ENCODE measurements around the gene DEFB110.

Gene DEFB110

DNA sequence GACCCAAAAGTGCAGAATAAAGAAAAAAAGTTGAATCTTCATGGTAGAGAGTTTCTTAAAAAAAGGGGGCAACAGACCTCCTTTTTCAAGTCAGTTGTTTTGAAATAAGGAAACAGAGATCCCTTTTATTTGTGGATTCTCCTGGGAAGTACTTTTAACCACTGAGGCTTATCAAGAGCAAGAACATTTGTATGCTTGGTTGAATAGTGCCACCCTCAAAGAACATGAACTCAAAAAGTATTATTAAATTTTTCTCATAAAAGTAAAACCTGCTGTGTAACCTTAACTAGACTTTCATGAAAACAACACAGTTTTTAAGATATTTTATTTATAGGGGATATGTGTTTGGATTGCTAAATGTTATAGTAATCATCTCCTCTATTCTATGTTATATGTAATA is at the start of gene DEFB110:
Gene DEFB110 (minus strand): TSS at position 101 of the 400 bp plus-strand sequence. CDS start 59 bp downstream, at position 42.
- DNase-seq: no peak

DNA sequence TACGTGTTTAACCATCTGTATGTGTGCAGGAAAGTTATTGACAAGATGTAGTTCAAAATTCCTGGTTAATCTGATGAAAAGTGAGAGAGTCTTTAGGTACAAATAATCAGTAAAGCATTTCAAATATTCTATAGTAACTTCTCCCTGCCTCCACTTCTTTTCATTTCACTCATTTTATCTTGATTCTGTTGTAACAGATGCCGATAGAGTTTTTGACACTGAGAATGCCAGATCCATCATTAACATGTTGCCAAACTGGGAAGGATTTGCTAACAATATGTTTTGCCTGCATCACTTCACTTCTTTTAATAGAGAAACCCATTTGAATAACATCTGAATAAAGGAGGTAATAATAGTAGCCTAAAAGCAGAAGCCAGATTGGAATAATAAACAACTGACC is 48.3 kb upstream of the DEFB110 start:
- DNase-seq: no peak

DNA sequence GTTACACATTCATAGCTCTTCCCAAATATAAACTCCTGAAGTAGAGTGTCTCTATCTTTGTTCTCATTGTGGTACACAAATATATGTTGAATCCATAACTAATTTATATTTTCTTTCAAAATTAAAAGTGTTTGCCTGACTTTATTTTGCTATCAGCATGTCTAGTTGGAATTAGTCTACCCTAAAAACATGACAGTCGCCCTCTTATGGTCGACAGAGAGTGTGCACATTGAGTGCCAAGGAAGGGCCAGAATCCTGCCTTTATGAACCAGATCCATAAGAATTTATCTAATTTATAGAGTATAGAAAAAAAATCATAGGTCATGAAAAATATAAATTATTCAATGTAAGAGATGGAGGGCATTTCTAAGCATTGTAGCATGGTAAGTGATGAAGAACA is 40.3 kb upstream of the DEFB110 start:
- DNase-seq: no peak

DNA sequence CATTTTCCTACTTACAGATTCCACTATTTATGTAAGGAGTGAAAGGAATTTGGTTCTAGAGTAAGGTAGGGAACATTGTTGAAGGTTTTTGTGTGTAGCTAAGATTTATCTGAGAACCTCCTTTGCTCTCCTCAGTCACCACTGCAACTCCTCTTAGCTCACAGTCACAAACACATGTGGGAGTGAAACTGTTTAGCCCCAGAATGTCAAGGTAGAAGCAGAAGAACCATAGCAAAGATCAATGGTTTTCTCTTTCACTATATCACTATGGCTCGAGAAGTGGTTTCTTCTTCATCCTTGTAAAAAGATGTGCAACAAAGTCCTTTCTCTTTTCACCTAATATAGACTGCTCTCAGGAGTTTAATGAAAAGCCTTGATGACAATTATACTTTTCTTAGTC is 34.4 kb upstream of the DEFB110 start:
- DNase-seq: no peak

DNA sequence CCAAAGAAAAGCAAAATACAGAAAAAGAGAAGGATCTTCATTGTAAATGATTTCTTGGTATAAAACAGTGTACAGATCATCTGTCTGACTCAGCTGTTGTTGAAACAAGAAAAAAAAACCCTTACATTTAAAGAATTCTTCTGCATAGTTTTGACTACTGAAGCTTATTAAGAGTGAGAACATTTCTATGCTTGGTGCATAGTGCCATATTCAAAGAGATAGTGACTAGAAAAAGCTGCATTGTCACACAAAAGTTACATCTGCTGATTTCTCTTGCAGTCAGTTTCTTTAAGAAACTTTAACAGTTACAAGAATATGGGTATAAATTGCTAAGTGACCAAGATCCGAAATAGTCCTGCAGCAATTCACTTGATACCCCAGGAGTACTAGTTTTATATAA is 28.0 kb upstream of the DEFB110 start, which contains the start of gene DEFB112:
Gene DEFB112 (minus strand): TSS at position 101 of the 400 bp plus-strand sequence. CDS start 60 bp downstream, at position 41.
- no peak for DNase-seq

DNA sequence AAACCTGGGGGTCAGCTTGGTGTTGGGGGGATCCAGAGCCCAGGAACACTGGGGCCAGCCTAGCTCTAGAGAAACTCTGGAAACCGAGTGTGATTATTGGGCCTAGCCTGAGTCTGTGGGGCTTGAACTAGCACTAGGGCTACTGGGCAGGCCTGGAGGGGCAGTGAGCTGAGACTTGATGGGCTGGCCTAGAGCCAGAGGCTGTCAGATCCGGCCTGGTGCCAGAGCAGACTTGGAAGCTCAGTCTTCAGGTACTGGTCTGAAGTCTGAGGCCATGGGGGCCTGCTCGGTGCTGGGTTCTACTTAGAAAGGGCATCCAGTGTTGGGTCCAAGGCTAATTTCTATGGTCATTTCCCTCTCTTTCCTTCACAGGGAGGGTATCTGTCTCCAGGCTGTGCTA is 25.2 kb upstream of the DEFB110 start:
- DNase-seq: no peak

DNA sequence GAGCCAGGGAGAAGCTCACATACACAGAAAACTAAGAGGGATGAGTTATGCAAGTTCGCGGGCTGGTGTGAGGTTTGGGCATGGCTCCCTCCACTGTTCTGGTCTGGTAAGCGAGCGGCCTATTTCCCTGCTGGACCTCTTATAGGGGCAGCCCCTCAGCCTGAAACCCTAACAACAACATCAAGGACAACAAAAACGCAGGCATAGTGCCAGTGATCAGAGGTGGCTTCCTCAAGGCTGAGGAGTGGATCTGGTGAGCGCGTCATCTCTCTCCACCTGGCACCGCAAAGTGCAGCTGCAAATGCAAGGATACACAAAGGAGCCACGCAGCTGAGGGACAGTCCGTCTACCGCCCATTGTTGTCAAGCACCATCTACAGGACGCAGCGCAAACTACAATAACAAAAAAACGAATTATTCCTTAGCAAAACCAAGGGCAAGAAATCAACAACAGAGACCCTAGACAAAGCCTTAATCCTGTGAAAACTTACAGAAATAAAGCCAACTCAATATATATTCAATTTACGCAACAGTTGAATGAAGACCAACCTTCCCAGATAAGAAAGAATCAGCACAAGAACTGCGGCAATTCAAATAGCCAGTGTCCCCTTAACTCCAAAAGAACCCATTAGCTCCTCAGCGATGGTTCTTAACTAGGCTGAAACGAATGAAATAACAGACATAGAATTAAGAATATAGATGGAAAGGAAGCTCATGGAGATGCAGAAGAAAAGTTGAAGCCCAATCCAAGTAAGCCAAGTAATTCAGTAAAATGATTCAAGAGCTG is 9.2 kb upstream of the DEFB110 start:
- no peak for DNase-seq

DNA sequence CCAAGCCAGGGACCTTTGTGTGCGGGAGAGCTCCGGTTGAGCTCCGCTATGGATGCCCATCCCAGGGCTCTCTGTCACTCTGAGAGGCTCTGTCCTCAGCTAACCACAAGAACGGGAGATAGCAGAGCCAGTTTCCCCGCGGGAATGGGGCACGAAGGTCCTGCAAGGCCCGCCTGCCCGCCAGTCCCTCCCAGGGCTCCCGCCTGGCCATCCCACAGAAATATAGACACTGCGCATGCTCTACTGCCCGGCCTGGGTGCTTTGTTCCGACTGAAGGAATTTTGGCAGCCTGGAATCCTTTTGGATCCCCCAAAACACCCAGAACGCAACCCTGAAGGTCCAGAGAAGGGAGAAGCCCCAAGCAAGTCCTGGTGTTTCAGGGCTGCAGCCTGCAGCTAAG is 8.6 kb upstream of the DEFB110 start:
- no peak for DNase-seq

DNA sequence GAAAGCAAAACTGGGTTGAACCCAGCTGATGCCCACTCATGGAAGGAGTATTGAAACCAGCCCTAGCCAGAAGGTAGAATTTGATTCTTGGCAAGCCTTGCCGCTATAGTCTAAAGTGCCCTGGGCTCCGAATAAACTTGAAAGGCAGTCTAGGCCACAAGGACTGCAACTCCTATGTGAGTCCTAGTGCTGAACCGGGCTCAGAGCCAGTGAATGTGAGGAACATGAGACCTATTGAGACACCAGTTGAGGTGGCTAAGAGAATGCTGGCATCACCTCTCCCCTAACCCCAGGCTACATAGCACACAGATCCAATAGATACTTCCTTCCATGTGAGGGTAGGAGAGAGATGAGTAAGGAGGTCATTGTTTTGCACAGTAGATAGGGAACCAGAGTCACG is 3.5 kb upstream of the DEFB110 start:
- no peak for DNase-seq

DNA sequence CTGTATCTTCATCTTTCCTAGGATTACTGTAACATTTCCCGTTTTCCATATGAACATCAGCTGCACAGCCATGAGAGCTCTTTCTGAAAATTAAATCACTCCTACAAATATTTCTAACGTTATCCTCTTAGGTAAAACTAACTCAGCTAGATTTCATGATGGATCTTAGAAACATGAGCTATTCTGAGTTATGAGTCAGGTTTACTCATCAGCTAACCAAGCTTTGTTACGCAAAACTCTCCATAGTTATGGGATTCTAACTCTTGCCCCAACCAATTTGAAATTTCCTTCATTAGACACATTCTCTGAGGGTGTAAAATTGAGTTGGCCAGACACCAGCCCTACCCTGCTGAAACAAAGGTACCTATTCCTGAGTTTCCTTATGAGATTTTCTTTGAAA is 14.0 kb downstream of the DEFB110 start:
- DNase-seq: no peak

DNA sequence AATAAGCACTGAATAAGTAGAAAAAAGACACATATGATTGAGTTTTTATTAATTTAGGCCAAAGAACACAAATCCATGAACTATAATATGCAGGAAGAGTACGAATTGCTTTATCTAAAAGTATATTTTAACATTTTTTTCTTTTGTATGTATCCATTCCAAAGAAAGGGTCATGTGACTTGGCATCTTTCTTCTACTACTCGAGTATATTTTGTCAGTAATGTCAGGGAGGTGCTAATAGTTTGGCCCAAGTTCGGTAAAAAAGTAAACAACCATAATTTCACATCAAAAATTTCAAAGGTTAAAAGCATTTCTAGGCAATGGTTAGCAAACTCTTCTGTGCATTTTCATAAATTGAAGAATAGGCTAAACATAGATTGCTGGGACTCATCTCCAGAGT is 18.7 kb downstream of the DEFB110 start:
- no peak for DNase-seq

DNA sequence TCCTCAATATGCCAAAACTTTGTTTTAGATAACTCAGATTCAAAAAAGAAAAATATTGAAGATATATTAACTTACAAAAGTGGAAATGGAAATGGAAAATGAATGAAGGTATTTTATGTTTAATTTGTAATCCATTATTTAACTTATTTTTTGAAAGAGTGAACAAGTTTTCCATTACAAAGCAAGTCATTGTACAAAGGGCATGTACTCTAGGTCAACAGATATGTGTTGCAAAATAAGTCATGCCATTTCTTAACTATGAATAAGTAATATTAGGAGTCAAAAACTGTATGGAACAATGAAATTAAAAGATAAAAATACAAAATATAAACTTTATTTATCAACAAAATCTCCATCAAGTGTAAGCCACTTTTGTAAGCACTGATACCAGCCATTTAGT is 26.5 kb downstream of the DEFB110 start:
- DNase-seq: no peak

DNA sequence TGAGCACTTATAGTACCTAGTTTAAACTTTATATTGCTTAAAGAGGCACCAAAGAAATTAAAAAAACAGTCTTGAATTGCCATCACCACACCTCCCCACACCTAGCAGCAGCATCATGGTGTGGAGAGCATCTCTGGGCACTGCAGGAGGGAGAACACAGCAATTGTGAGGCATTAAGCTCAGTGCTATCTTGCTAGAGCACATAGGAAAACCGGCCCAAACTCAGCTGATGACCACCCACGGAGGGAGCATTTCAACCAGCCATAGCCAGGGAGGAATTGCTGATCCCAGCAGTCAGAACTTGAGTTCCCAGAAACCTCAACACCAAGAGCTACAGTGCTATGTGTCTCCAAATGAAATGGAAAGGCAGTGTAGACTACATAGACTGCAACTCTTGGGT is 32.9 kb downstream of the DEFB110 start:
- no peak for DNase-seq

DNA sequence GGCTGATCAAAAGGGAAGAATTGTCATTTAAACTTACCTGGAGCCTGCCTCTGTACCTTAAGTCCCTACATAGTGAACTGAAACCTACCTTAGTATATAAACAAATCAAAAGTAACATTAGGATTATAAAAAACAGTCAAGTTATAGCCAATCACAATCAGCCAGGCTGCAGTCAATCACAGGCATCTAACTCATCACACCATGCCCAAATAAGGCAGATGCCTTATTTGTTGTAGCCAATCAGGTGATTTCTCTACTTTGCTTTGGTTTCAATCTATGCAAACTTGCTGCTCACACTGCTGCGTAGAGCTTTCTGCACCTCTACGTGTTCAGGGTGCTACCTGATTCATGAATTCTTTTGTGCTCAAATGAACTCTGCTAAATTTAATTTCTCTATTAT is 34.0 kb downstream of the DEFB110 start:
- no peak for DNase-seq

DNA sequence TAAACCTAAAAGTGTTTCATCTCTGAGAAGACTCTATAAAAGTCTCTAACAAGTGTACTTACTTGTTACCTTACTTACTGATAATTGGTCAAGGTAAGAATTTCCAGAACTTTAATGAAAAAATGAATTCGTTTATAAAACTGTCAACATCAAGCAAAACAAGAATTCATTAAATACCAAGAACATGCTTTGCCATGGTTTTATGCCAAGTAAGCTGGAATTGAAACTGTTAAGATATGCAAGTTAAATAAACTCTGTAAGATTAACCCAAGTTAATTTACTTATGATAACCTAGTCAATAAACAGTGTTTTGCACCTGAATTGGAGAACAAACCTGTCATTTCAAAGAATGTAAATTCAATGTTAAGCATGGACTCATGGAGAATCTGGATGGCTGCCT is 35.2 kb downstream of the DEFB110 start:
- no peak for DNase-seq

DNA sequence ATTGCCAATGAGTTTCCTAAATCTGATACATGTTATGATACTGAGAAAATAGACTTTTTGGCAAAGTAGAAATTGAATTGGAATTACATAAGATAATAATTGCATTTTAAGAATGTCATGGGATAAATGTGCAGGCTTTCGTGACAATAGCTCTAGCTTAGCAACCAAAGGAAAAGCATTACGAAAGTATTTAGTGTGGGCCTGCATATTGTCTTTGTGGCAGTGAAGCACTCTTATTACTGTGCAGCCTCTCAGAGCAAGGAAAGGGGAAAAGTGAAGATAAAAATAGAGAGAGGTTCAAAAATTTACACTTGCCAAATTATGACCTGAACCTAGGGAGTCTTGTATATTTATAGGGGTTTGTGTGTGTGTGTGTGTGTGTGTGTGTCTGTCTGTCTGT is 39.7 kb downstream of the DEFB110 start:
- DNase-seq: no peak

DNA sequence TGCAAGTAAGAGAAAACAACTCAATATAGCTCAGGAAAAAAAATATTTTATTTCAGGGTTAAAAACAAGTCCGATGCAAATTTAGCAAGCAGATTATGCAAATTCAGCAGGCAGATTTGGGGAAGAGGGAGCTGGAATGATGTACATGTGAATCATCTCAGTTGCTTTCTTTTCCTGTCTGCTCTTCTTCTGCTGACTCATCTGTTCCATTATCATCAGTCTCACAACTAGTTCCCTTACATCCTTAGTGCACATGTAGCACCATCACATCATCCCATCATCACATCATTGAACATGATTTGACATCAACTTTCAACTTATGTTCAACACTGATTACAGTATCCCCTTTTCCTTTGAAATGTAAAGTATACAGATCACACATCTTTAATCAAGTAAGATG is 40.9 kb downstream of the DEFB110 start:
- DNase-seq: peak; percentile 53

DNA sequence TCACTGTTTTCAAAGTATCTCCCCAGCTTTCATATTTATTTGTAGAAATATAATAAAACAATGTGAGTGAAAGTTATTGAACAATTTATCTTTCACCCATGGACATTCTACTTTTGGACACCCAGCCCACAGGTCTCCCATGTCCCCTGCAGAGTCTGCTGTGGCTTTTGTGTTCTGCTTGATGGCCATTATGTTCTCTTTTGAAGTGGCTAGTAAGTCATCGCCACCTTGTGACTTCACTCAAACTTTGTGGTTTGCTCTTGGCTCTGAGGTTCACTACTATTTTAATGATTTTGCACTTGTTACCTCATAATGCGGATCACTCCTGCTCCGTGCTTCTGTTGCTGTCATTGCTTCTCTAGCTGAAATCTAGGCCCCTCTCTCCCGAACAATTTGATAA is 42.2 kb downstream of the DEFB110 start:
- no peak for DNase-seq

DNA sequence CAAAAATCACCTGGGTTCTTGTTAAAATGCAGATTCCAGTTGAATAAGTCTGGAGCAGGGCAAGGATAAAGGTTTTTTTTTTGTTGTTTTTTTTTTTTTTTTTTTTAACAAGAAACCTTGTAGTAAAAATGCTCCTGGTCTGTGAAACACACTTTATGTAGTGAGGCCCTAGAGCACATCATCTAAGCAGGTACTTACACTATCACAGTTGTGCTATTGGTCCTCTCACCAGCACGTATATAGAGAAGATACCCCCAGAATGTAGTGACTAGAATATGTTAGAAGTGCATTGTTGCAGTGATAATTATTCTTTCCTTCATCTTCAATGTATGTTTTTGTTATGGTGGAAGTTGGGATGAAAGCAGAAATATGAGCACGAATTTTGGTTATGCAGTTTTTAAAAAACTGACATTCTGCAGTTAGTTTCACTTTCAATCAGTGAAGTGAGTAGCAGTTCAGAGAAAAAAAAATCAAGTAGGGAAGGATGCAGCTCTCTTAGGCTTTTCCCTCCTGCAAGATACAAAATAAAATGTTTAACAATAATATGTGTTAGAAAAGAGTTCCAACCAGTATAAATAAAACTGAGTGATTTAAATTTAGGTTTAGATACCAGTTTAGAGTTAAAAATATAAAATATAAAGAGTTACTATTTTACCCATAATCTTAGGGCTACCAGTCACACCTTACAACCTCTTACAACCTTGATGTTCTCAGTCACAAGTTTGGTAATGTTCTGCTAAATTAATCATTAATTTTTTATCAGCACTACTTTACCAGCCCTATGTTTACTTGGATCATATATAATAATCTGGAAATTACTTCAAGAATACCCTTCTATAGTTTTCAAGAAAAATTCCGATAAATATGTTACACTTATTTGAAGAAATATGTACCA is 43.2 kb downstream of the DEFB110 start:
- peak; percentile 0 for DNase-seq

DNA sequence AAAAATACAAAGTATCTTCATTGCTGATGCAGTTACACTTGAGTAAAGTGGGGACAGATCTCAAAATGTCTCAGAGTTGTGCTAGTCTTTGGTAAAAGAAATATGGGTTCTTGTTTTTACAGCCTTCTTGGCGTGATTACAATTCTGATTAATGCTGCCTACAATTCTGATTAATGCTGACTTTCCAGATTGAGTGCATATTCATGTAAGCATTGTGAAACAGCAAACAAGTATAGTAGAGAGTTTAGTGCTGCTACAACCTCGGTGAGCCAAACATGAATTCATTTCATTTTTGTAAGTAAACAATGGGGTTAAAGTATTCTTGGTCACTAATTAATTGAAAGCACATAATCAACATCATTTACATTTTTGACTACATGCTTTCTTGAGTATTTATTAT is 52.2 kb downstream of the DEFB110 start, which contains the start of gene DEFB113:
Gene DEFB113 (minus strand): TSS at position 21 of the 400 bp plus-strand sequence. CDS start 0 bp downstream, at position 21.
- no peak for DNase-seq

Data from suppressor macrophage treated with lipopolysaccharide for 4 hours (primary cell).